ENCODE data around the gene MMP2. TPM values are rescaled to one million over a fixed set of nuclear protein-coding genes. Genes with fewer than 3 reads are reported as not detected.

Gene MMP2
- total RNA-seq, 1 experiment from 2014 or later = 61.3 TPM

- POLR2A ChIA-PET = no interaction called here
- Mint-ChIP-seq H3K36me3 (peaks cover 4% of the 10 kb centered on the region; the same call in 1 of the 2 replicates), H3K4me1 (peaks cover 17% of the 10 kb centered on the region), H3K27me3 (ENCODE audit: low read depth) (no peaks in the 10 kb centered on the region), H3K27ac (no peak overlapping the region), H3K4me3 (no peak overlapping the region), H3K9me3 (no peaks in the 10 kb centered on the region)
- TF ChIP-seq AR (CRISPR knock-in tag; IDR thresholded peaks at IDR 0.05) = no peak
- TF ChIP-seq ZNF416 (CRISPR knock-in tag; IDR thresholded peaks at IDR 0.05) = no peak
- no peak for DNase-seq (ENCODE audit: low spot score)
- CTCF ChIA-PET = interaction anchor here (0.7 kb wide), 1 partner anchor 33 kb away, joined by 3 read pairs; no protein-coding TSS in a partner anchor
- no peak for ATAC-seq
These were observed 19.1 kb downstream of the MMP2 start for GRCh38 chr16:55498101-55498500.

DNA sequence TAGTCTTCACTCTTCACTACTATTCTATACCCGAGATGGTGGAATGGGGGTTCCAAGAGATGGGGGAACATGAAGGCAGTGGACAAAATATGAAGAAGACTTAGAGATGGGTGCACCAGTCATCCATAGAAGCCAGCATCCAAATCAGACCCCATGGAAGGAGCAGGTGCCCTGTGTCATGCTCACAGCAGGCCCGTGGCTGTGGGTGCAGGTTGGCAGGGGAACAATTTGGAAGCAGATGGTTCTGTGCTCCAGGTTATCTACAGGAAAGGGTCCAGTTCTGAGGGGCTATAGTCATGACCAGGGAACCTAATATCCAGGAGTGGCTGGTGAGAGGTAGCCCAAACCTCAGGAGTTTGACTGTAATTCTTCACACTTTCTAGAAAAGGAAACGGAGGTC lies 20.3 kb downstream of the MMP2 start:
- POLR2A ChIA-PET = no interaction called here

DNA sequence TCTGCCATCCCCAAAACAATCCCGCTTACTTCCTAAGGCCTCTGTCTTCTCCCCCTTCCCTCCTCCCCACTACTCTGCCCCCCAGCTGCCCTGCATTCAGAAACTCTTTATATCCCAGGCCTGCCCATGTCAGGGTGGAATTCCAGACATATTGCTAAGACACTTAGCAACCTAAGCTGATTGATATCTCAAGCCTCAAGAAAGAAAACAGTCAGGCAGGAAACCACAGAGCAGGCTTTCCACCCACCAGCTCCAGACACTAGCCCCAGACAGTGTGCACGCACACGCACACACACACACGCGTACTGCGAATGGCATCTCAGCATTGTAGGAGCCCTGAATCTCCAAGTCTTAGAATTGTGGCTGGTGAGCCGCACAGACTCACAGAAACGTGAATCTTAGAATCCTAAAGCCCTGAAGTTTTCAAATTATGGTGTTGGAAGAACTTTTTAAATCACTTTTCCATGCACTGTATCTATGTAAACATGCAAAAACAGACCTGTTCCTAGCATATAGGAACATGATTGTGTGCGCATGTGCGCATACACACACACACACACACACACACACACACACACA lies 21.0 kb downstream of the MMP2 start:
- H3K27ac Mint-ChIP-seq = no peak overlapping the region
- POLR2A ChIA-PET = no interaction called here
- no peaks in the 10 kb centered on the region for H3K9me3 Mint-ChIP-seq
- CTCF ChIA-PET = interaction anchor here (1.2 to 3.0 kb wide), 5 partner anchors 20 to 198 kb away, joined by 3 to 62 read pairs (median 8); partner anchors contain the start of gene MMP2
- no peak for DNase-seq (ENCODE audit: low spot score)
- peaks cover 4% of the 10 kb centered on the region; the same call in 1 of the 2 replicates for H3K36me3 Mint-ChIP-seq
- no peaks in the 10 kb centered on the region for H3K27me3 Mint-ChIP-seq (ENCODE audit: low read depth)
- H3K4me3 Mint-ChIP-seq = no peak overlapping the region
- no peak for ATAC-seq
- H3K4me1 Mint-ChIP-seq = peaks cover 17% of the 10 kb centered on the region
- TF ChIP-seq, protein P1, sequence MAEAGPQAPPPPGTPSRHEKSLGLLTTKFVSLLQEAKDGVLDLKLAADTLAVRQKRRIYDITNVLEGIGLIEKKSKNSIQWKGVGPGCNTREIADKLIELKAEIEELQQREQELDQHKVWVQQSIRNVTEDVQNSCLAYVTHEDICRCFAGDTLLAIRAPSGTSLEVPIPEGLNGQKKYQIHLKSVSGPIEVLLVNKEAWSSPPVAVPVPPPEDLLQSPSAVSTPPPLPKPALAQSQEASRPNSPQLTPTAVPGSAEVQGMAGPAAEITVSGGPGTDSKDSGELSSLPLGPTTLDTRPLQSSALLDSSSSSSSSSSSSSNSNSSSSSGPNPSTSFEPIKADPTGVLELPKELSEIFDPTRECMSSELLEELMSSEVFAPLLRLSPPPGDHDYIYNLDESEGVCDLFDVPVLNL (CRISPR knock-in tag; IDR thresholded peaks at IDR 0.05; ENCODE audit: borderline replicate concordance, low read depth) = no peak
- TF ChIP-seq ZNF281 (CRISPR knock-in tag; IDR thresholded peaks at IDR 0.05) (no peak), HMGXB4 (CRISPR knock-in tag; IDR thresholded peaks at IDR 0.05) (no peak), SP1 (CRISPR knock-in tag; conservative IDR thresholded peaks at IDR 0.05) (no peak)

More for the DNA sequence above, 20.3 kb downstream of the MMP2 start:
- ATAC-seq (no peak), DNase-seq (ENCODE audit: low spot score) (no peak)
- peaks cover 4% of the 10 kb centered on the region; the same call in 1 of the 2 replicates for H3K36me3 Mint-ChIP-seq
- H3K27me3 Mint-ChIP-seq (ENCODE audit: low read depth) = no peaks in the 10 kb centered on the region
- CTCF ChIA-PET = no interaction called here
- TF ChIP-seq MAX (CRISPR knock-in tag; IDR thresholded peaks at IDR 0.05) = no peak
- TF ChIP-seq CDX4 (CRISPR knock-in tag; IDR thresholded peaks at IDR 0.05; ENCODE audit: borderline replicate concordance) = no peak
- no peak for TF ChIP-seq FOXK1 (CRISPR knock-in tag; IDR thresholded peaks at IDR 0.05)
- TF ChIP-seq, protein P2, sequence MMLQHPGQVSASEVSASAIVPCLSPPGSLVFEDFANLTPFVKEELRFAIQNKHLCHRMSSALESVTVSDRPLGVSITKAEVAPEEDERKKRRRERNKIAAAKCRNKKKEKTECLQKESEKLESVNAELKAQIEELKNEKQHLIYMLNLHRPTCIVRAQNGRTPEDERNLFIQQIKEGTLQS (CRISPR knock-in tag; conservative IDR thresholded peaks at IDR 0.05) = no peak
- no peak for TF ChIP-seq ETV6 (CRISPR knock-in tag; IDR thresholded peaks at IDR 0.05)
- no peak for TF ChIP-seq ERG (CRISPR knock-in tag; IDR thresholded peaks at IDR 0.05)
- TF ChIP-seq ATF6 (CRISPR knock-in tag; IDR thresholded peaks at IDR 0.05) = no peak
- no peak for TF ChIP-seq RORB (CRISPR knock-in tag; IDR thresholded peaks at IDR 0.05)
- no peak overlapping the region for H3K27ac Mint-ChIP-seq
- no peaks in the 10 kb centered on the region for H3K9me3 Mint-ChIP-seq
- H3K4me1 Mint-ChIP-seq = peaks cover 17% of the 10 kb centered on the region
- H3K4me3 Mint-ChIP-seq = no peak overlapping the region

All from WTC11 (cell line).